ENCODE results near the gene SPTBN5. TPM values are rescaled to one million over a fixed set of nuclear protein-coding genes. Genes with fewer than 3 reads are reported as not detected.

Gene SPTBN5
- total RNA-seq, 1 donor from 2014 or later: 3.2 TPM

DNA sequence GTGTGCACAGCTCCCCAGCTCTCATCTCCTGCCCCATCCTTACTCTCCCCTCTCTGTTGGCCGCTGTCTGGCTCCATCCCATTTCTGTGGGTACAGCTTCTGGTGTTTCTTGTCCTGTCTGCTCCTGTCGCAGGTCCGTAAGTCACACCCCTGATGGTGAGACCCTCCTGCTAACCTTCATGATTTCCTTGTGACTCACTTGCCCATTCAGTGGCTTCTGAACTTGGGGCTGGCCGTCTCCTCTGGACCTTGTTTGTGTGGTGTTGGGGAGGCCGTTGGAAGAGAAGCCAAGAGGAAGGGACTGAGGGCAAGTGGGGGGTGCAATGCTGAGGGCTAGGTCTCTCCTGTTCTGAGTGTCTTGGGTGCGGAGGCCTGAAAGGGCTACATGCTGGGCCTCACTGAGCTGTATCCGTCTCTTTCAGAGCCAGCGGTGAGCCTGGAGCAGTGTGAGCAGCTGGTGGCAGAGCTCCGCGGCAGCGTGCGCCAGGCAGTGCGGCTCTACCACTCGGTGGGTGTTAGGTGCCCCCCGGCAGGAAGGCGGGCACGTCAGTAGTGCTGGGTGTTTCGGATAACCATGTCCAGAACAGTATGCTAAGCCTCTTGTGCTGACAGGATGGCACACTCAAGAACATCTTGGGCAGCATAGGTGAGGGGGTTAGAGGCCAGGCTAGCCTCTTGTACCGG, 69.6 kb downstream of the SPTBN5 start:
- Mint-ChIP-seq H3K27me3 (ENCODE audit: unreplicated experiment) (no peaks in the 10 kb centered on the region), H3K36me3 (ENCODE audit: unreplicated experiment) (peaks cover 23% of the 10 kb centered on the region), H3K4me3 (ENCODE audit: unreplicated experiment) (no peak overlapping the region), H3K27ac (ENCODE audit: unreplicated experiment) (no peak overlapping the region), H3K9me3 (ENCODE audit: unreplicated experiment) (no peaks in the 10 kb centered on the region), H3K4me1 (ENCODE audit: unreplicated experiment) (peaks cover 13% of the 10 kb centered on the region)
- TF ChIP-seq, protein P1, sequence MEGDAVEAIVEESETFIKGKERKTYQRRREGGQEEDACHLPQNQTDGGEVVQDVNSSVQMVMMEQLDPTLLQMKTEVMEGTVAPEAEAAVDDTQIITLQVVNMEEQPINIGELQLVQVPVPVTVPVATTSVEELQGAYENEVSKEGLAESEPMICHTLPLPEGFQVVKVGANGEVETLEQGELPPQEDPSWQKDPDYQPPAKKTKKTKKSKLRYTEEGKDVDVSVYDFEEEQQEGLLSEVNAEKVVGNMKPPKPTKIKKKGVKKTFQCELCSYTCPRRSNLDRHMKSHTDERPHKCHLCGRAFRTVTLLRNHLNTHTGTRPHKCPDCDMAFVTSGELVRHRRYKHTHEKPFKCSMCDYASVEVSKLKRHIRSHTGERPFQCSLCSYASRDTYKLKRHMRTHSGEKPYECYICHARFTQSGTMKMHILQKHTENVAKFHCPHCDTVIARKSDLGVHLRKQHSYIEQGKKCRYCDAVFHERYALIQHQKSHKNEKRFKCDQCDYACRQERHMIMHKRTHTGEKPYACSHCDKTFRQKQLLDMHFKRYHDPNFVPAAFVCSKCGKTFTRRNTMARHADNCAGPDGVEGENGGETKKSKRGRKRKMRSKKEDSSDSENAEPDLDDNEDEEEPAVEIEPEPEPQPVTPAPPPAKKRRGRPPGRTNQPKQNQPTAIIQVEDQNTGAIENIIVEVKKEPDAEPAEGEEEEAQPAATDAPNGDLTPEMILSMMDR (IDR thresholded peaks at IDR 0.05): no peak
- DNase-seq (ENCODE audit: extremely low spot score, unreplicated experiment): no peak

DNA sequence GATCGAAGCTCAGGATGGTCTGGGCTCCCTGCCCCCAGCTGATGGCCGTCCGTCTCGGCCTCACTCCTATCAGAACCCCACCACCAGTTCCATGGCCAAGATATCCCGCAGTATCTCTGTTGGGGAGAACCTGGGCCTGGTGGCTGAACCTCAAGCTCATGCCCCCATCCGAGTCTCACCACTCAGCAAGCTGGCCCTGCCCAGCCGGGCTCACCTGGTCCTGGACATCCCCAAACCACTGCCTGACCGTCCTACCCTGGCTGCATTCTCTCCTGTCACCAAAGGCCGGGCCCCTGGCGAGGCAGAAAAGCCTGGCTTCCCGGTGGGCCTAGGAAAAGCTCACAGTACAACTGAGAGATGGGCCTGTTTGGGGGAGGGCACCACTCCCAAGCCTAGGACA, 70.4 kb downstream of the SPTBN5 start:
- TF ChIP-seq, protein P1 (IDR thresholded peaks at IDR 0.05): no peak
- no peaks in the 10 kb centered on the region for H3K27me3 Mint-ChIP-seq (ENCODE audit: unreplicated experiment)
- no peak overlapping the region for H3K27ac Mint-ChIP-seq (ENCODE audit: unreplicated experiment)
- H3K9me3 Mint-ChIP-seq (ENCODE audit: unreplicated experiment): no peaks in the 10 kb centered on the region
- H3K36me3 Mint-ChIP-seq (ENCODE audit: unreplicated experiment): peaks cover 29% of the 10 kb centered on the region
- peaks cover 7% of the 10 kb centered on the region for H3K4me1 Mint-ChIP-seq (ENCODE audit: unreplicated experiment)
- no peak for DNase-seq (ENCODE audit: extremely low spot score, unreplicated experiment)
- no peak overlapping the region for H3K4me3 Mint-ChIP-seq (ENCODE audit: unreplicated experiment)

DNA sequence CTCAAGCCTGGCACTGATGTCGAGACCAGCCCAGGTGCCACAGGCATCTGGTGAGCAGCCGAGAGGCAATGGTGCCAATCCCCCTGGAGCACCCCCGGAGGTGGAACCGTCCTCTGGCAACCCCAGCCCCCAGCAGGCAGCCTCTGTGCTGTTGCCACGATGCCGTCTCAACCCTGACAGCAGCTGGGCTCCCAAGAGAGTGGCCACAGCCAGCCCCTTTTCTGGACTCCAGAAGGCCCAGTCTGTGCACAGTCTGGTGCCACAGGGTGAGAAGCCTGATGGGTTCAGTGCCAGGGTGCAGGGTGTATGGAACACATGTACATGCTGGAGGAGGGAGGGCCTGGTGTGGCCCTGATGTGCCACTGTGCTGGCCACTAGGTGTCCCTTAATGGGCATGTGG, 70.9 kb downstream of the SPTBN5 start:
- TF ChIP-seq, protein P1 (IDR thresholded peaks at IDR 0.05): no peak
- Mint-ChIP-seq H3K4me3 (ENCODE audit: unreplicated experiment) (no peak overlapping the region), H3K4me1 (ENCODE audit: unreplicated experiment) (peaks cover 5% of the 10 kb centered on the region), H3K27me3 (ENCODE audit: unreplicated experiment) (no peaks in the 10 kb centered on the region), H3K27ac (ENCODE audit: unreplicated experiment) (no peak overlapping the region), H3K36me3 (ENCODE audit: unreplicated experiment) (peaks cover 34% of the 10 kb centered on the region), H3K9me3 (ENCODE audit: unreplicated experiment) (no peaks in the 10 kb centered on the region)
- DNase-seq (ENCODE audit: extremely low spot score, unreplicated experiment): no peak

DNA sequence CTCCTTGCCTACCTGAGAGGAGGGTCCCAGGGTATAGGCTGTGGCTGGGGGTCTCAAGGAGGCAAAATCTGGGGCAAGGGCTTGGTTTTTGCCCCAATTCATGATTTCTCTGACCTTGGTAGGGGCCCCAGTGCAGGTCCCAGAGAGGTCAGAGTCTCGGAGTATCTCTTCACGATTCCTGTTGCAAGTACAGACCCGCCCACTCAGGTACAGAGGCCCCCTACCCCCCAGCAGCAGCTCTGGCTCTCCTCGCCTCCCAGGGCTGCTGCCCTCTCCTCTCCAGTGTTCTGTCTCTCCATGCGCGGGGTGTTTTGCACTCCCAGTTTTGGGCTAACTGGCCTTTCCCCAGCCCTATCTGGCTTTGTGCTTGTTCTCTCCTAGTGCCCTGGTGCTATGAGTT, 71.4 kb downstream of the SPTBN5 start:
- H3K4me3 Mint-ChIP-seq (ENCODE audit: unreplicated experiment): no peak overlapping the region
- H3K27me3 Mint-ChIP-seq (ENCODE audit: unreplicated experiment): no peaks in the 10 kb centered on the region
- DNase-seq (ENCODE audit: extremely low spot score, unreplicated experiment): no peak
- no peaks in the 10 kb centered on the region for H3K9me3 Mint-ChIP-seq (ENCODE audit: unreplicated experiment)
- TF ChIP-seq, protein P1 (IDR thresholded peaks at IDR 0.05): no peak
- no peak overlapping the region for H3K27ac Mint-ChIP-seq (ENCODE audit: unreplicated experiment)
- H3K36me3 Mint-ChIP-seq (ENCODE audit: unreplicated experiment): peaks cover 38% of the 10 kb centered on the region
- peaks cover 2% of the 10 kb centered on the region for H3K4me1 Mint-ChIP-seq (ENCODE audit: unreplicated experiment)

DNA sequence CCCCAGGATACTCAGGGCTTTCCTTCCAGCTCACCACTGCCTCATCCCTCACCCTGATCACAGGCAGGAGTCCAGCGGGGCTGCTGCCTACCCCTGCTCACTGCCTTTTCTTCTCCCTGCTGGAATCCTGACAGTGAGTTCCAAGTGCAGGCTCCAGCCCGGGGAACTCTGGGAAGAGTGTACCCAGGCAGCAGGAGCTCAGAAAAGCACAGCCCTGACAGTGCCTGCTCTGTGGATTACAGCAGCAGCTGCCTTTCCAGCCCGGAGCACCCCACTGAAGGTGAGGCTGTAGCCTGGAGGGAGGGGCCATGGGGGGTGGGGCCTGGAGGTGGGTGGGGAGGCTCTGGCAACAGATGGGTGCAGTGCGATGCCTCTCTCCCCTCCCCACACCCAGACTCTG, 72.0 kb downstream of the SPTBN5 start:
- Mint-ChIP-seq H3K4me1 (ENCODE audit: unreplicated experiment) (peaks cover 2% of the 10 kb centered on the region), H3K27me3 (ENCODE audit: unreplicated experiment) (no peaks in the 10 kb centered on the region), H3K9me3 (ENCODE audit: unreplicated experiment) (no peaks in the 10 kb centered on the region), H3K36me3 (ENCODE audit: unreplicated experiment) (peaks cover 44% of the 10 kb centered on the region), H3K4me3 (ENCODE audit: unreplicated experiment) (no peak overlapping the region), H3K27ac (ENCODE audit: unreplicated experiment) (no peak overlapping the region)
- no peak for DNase-seq (ENCODE audit: extremely low spot score, unreplicated experiment)
- TF ChIP-seq, protein P1 (IDR thresholded peaks at IDR 0.05): no peak
